Panc1 (cell line): ENCODE results near the gene ZNF85.
"Not testable (repeated sequence)": the region's sequence is repeated elsewhere in the genome, so short reads cannot be mapped to it uniquely, and the experiment has no call there.

ENCODE experiments used
- CTCF ChIP-seq: fragments of 450-650 bp; IDR thresholded peaks from 2 replicates; pipeline ENCODE4 v1.5.1; 2017; ENCODE audit warnings: mild to moderate bottlenecking
- POLR2AphosphoS5 ChIP-seq: IDR thresholded peaks from 2 replicates; pipeline ENCODE4 v1.6.1; 2012; ENCODE audit warnings: mild to moderate bottlenecking, low read depth, low read length, moderate library complexity

- TF ChIP-seq CTCF, POLR2AphosphoS5: not testable (repeated sequence)
Observed at GRCh38 chr19:20992788-20993187, 69.7 kb downstream of the ZNF85 start.
